Endothelial cell of umbilical vein (primary cell): Measurements from ENCODE around the gene NKRF. TPM values are rescaled to one million over a fixed set of nuclear protein-coding genes. Genes with fewer than 3 reads are reported as not detected.
A peak's percentile ranks its signal among the peaks of the same experiment; 100 is the strongest.

Source experiments
- BruUV-seq: library from RNA; stranded (reverse); fragments of 400-500 nt; replicated peaks from 2 replicates; lab custom pipeline; 2021; lab: Mats Ljungman, UMichigan
- CTCF ChIA-PET: fragments of 300-600, 350-600 bp; sonication (Branson Sonifier 250); formaldehyde crosslinking; loops from one replicate; lab custom pipeline; 2021; ENCODE audit warnings: antibody characterized with exemption, inconsistent platforms; lab: Charles Lee
- POLR2A ChIA-PET: fragments of 300-600, 350-600 bp; sonication (Branson Sonifier 250); formaldehyde crosslinking; loops from one replicate; lab custom pipeline; 2021; ENCODE audit warnings: antibody characterized with exemption, inconsistent platforms; lab: Charles Lee
- DNase-seq: peaks from one replicate; pipeline ENCODE4 v3.0.0-alpha.2; 2011; ENCODE audit warnings: low read depth, low spot score
- FAIRE-seq: peaks from 2 replicates; lab custom pipeline; 2011; peaks lifted over from hg19 to GRCh38; lab: Jason Lieb, UNC
- H2AFZ ChIP-seq: 2 replicates; pipeline ENCODE4 v1.6.0; 2012; ENCODE audit warnings: low read depth, low read length, control low read depth, inconsistent platforms
- H3K27ac ChIP-seq: 2 replicates; pipeline ENCODE4 v1.5.1; 2011; ENCODE audit warnings: low read depth, mild to moderate bottlenecking, control low read depth, low read length, moderate library complexity; ENCODE audit not compliant: insufficient read depth
- H3K27me3 ChIP-seq, 2 experiments: 2 replicates each; pipeline versions ENCODE4 v1.6.0 to v1.6.1; 2011; ENCODE audit warnings: low read length in 2 of 2, mixed read lengths in 1 of 2; ENCODE audit not compliant: control insufficient read depth in 2 of 2, insufficient read depth in 2 of 2
- H3K36me3 ChIP-seq, 2 experiments: 2 replicates in 1 of 2; 3 replicates in 1 of 2; pipeline ENCODE4 v1.5.1; 2011; ENCODE audit warnings: low read length in 2 of 2, mild to moderate bottlenecking in 1 of 2, moderate library complexity in 1 of 2; ENCODE audit not compliant: control insufficient read depth in 2 of 2, insufficient read depth in 2 of 2; ENCODE audit errors: extremely low read depth in 1 of 2
- H3K4me1 ChIP-seq: 3 replicates; pipeline ENCODE4 v1.5.1; 2011; ENCODE audit warnings: mild to moderate bottlenecking, low read length; ENCODE audit not compliant: control insufficient read depth, insufficient read depth; ENCODE audit errors: extremely low read depth
- H3K4me2 ChIP-seq: 2 replicates; pipeline ENCODE4 v1.6.1; 2011; ENCODE audit warnings: low read length, control low read depth, mixed read lengths; ENCODE audit not compliant: insufficient read depth
- H3K4me3 ChIP-seq, 3 experiments: fragments of 200-600 bp in 1 of 3; sonication (generic), shearing (Covaris generic) in 1 of 3; replicated peaks in 1 of 3; 2 replicates each; pipeline ENCODE4 v1.5.1; 2011 to 2016; ENCODE audit warnings: control low read depth in 3 of 3, low read length in 3 of 3, mild to moderate bottlenecking in 2 of 3, inconsistent platforms in 1 of 3, low read depth in 1 of 3, moderate library complexity in 1 of 3; ENCODE audit not compliant: insufficient read depth in 1 of 3
- H3K79me2 ChIP-seq: 2 replicates; pipeline ENCODE4 v1.6.0; 2012; ENCODE audit warnings: low read length, inconsistent platforms; ENCODE audit not compliant: control insufficient read depth, insufficient read depth
- H3K9ac ChIP-seq: replicated peaks from 2 replicates; pipeline ENCODE3; 2011; ENCODE audit warnings: low read length, control low read depth; ENCODE audit not compliant: insufficient read depth; ENCODE audit errors: extremely low read depth
- H3K9me1 ChIP-seq: replicated peaks from 3 replicates; pipeline ENCODE4 v1.6.0; 2011; ENCODE audit warnings: mild to moderate bottlenecking, low read length; ENCODE audit not compliant: control insufficient read depth, insufficient read depth; ENCODE audit errors: extremely low read depth
- H3K9me3 ChIP-seq: replicated peaks from 2 replicates; pipeline ENCODE4 v1.5.1; 2012; ENCODE audit warnings: low read length, inconsistent platforms; ENCODE audit not compliant: control insufficient read depth, insufficient read depth
- H4K20me1 ChIP-seq: replicated peaks from 2 replicates; pipeline ENCODE3; 2011; ENCODE audit warnings: mild to moderate bottlenecking, low read length; ENCODE audit not compliant: control insufficient read depth, insufficient read depth; ENCODE audit errors: extremely low read depth
- CTCF ChIP-seq, 2 donors: IDR thresholded peaks; 1 replicate in 1 of 2; 2 replicates in 1 of 2; pipeline ENCODE4 v1.5.1; 2011; ENCODE audit warnings: low read length in 2 of 2, mild to moderate bottlenecking in 2 of 2, moderate library complexity in 2 of 2, control low read depth in 1 of 2, inconsistent platforms in 1 of 2, low read depth in 1 of 2; ENCODE audit not compliant: insufficient read depth in 1 of 2; ENCODE audit errors: extremely low read depth in 1 of 2
- EZH2 ChIP-seq: IDR thresholded peaks from 2 replicates; pipeline ENCODE4 v1.6.1; 2012; ENCODE audit warnings: borderline replicate concordance, low read depth, mild to moderate bottlenecking, moderate library complexity, low read length, inconsistent platforms; ENCODE audit not compliant: severe bottlenecking
- FOS ChIP-seq: IDR thresholded peaks from 2 replicates; pipeline ENCODE4 v1.6.1; 2011; ENCODE audit warnings: mild to moderate bottlenecking, low read length, moderate library complexity, borderline replicate concordance; ENCODE audit not compliant: insufficient read depth
- GATA2 ChIP-seq: IDR thresholded peaks from 2 replicates; pipeline ENCODE4 v1.7.0; 2011; ENCODE audit warnings: low read depth, mild to moderate bottlenecking, moderate library complexity, mixed read lengths, low read length; ENCODE audit not compliant: insufficient read length, insufficient read depth
- JUN ChIP-seq: IDR thresholded peaks from 2 replicates; pipeline ENCODE4 v1.6.1; 2011; ENCODE audit warnings: borderline replicate concordance, low read depth; ENCODE audit not compliant: insufficient read length, insufficient read depth
- MAX ChIP-seq: IDR thresholded peaks from 2 replicates; pipeline ENCODE4 v1.6.1; 2011; ENCODE audit not compliant: insufficient read depth, insufficient read length
- MYC ChIP-seq: IDR thresholded peaks from one replicate; pipeline ENCODE4 v1.6.1; 2011; ENCODE audit warnings: mild to moderate bottlenecking, low read depth, low read length
- POLR2A ChIP-seq: IDR thresholded peaks from 2 replicates; pipeline ENCODE4 v1.6.1; 2012; ENCODE audit warnings: low read depth, mild to moderate bottlenecking, control low read depth, low read length
- POLR2AphosphoS5 ChIP-seq: IDR thresholded peaks from 2 replicates; pipeline ENCODE4 v1.6.1; 2012; ENCODE audit warnings: low read depth, mild to moderate bottlenecking, control low read depth, low read length, moderate library complexity; ENCODE audit not compliant: insufficient read depth
- dilution Hi-C: fragments of 300-500 bp; cut with MboI; formaldehyde crosslinking; loops from one replicate; pipeline ENCODE4 v1.15.0; 2019; ENCODE audit warnings: low sequenced_read_pairs; ENCODE audit not compliant: extremely low pct_ligation_motif_present
- intact Hi-C: fragments of 100-400 bp; cut with micrococcal nuclease; formaldehyde crosslinking; loops from one replicate; pipeline ENCODE4 v1.10.0; 2022
- microRNA counts: library from miRNA; unstranded; fragments of <30 nt; microRNA quantifications from one replicate; lab custom pipeline; 2016
- microRNA-seq: library from miRNA; unstranded; fragments of <30 nt; microRNA quantifications from one replicate; pipeline ENCODE4 v1.2.0, GENCODE V29; 2021; ENCODE audit warnings: borderline number of aligned reads, borderline replicate concordance
- polyA plus RNA-seq, 4 experiments: library from polyadenylated mRNA; depleted of rRNA in 3 of 4; stranded (reverse) in 3 of 4; unstranded in 1 of 4; fragments of >200 nt; gene quantifications; 2 replicates each; pipeline versions ENCODE4 v1.2.1 to v1.2.3, GENCODE V29; 2011 to 2012; ENCODE audit warnings: missing spikeins in 1 of 4
- small RNA-seq: library from RNA; depleted of rRNA; stranded (forward); fragments of <200 nt; gene quantifications from one replicate; pipeline ENCODE3, GENCODE V24; 2012; ENCODE audit warnings: low replicate concordance, low read depth; ENCODE audit not compliant: insufficient read depth, insufficient read length
- total RNA-seq: library from RNA; stranded (reverse); gene quantifications from 2 replicates; pipeline ENCODE4 v1.2.3, GENCODE V29; 2021

The NKRF gene
- total and polyA plus RNA-seq, 2 donors (not counting 3 experiments of a cell fraction or from before 2014, with no cell fraction given) = 2.8 to 12.0 TPM

- DNase-seq (no peak), FAIRE-seq (no peak)
- H3K4me1 ChIP-seq = peaks cover 10% of the 10 kb centered on the region
- no peaks in the 10 kb centered on the region for H4K20me1 ChIP-seq
- TF ChIP-seq FOS (no peak), POLR2AphosphoS5 (no peak), EZH2 (no peak), JUN (no peak), MAX (no peak), POLR2A (no peak), GATA2 (no peak), CTCF (IDR thresholded peaks at IDR 0.05; ENCODE audit: extremely low read depth in 1 of 2, insufficient read depth in 1 of 2, low read depth in 1 of 2, low read length in 2 of 2) (no peak), MYC (no peak)
- no peak overlapping the region for H3K27ac ChIP-seq
- dilution Hi-C loops = no loop called here
- no peak overlapping the region for H3K4me3 ChIP-seq
- no peaks in the 10 kb centered on the region for H3K9me3 ChIP-seq
- no peak overlapping the region for H3K9ac ChIP-seq
- no TSS peak for BruUV-seq
- intact Hi-C loops = loop anchor here (2.0 kb wide), 1 partner anchor 35 kb away; the partner anchor contains the start of gene UBE2A
- no peaks in the 10 kb centered on the region for H3K79me2 ChIP-seq
- H3K27me3 ChIP-seq = no peaks in the 10 kb centered on the region
- H2AFZ ChIP-seq = no peak overlapping the region
- ChIA-PET CTCF (no interaction called here), POLR2A (no interaction called here)
- no peak overlapping the region for H3K4me2 ChIP-seq
- no peaks in the 10 kb centered on the region for H3K36me3 ChIP-seq
- H3K9me1 ChIP-seq = no peaks in the 10 kb centered on the region
Measured at GRCh38 chrX:119539872-119540271, 66.4 kb downstream of the NKRF start.

MicroRNAs within 50 kb of the gene (microRNA counts, 767-probe panel; counts per million panel counts)
- 723 counts per million, percentile 96 among the panel's probes with 10 or more counts for microRNA hsa-miR-766-3p (lab: Ali Mortazavi, UCI)

Small RNAs within 50 kb of the gene (microRNA-seq; reads per million reads assigned to microRNA genes)
- gene MIR766 = 28.4 reads per million, percentile 39 among the genes with 10 or more reads in this experiment

Small RNAs within 50 kb of the gene (small RNA-seq; reads per million reads assigned to genes)
- gene MIR766 = not detected

Other genes with a start within 250 kb of the NKRF start
- gene SLC25A43, start 207.1 kb downstream of the NKRF start, total RNA-seq = 6.7 and 11.5 TPM in 2 replicates
- 7.0 and 7.2 TPM in 2 replicates for gene SLC25A43, start 207.1 kb downstream of the NKRF start, polyA plus RNA-seq
- 379 and 387 TPM in 2 replicates for gene SLC25A5, start 138.0 kb downstream of the NKRF start, total RNA-seq
- gene SLC25A5, start 138.0 kb downstream of the NKRF start, polyA plus RNA-seq = 562 and 651 TPM in 2 replicates
- gene STEEP1, start 41.0 kb downstream of the NKRF start, total RNA-seq = 21.0 and 23.1 TPM in 2 replicates
- gene STEEP1, start 41.0 kb downstream of the NKRF start, polyA plus RNA-seq = 8.6 and 12.1 TPM in 2 replicates
- gene UBE2A, start 31.9 kb downstream of the NKRF start, total RNA-seq = 66.1 and 66.9 TPM in 2 replicates
- 32.9 and 40.7 TPM in 2 replicates for gene UBE2A, start 31.9 kb downstream of the NKRF start, polyA plus RNA-seq
- gene SEPTIN6, start 86.7 kb upstream of the NKRF start, total RNA-seq = 22.2 and 31.8 TPM in 2 replicates
- 15.8 and 23.1 TPM in 2 replicates for gene SEPTIN6, start 86.7 kb upstream of the NKRF start, polyA plus RNA-seq
- not detected in 2 replicates for gene SOWAHD, start 152.2 kb upstream of the NKRF start, total RNA-seq
- not detected in 2 replicates for gene SOWAHD, start 152.2 kb upstream of the NKRF start, polyA plus RNA-seq
- 1,516 and 1,582 TPM in 2 replicates for gene RPL39, start 185.2 kb upstream of the NKRF start, total RNA-seq
- 1,285 and 1,305 TPM in 2 replicates for gene RPL39, start 185.2 kb upstream of the NKRF start, polyA plus RNA-seq
- gene UPF3B, start 246.5 kb upstream of the NKRF start, total RNA-seq = 10.2 and 11.9 TPM in 2 replicates
- 2.2 and 3.7 TPM in 2 replicates for gene UPF3B, start 246.5 kb upstream of the NKRF start, polyA plus RNA-seq